OCI-LY7 (cell line): ENCODE measurements around the gene GOLGA8O.
"Not testable (repeated sequence)": the region's sequence is repeated elsewhere in the genome, so short reads cannot be mapped to it uniquely, and the experiment has no call there.

Experiments used
- CTCF ChIP-seq: fragments of 200-600 bp; sonication (generic); conservative IDR thresholded peaks from 2 replicates; pipeline ENCODE4 v1.5.1; 2014; ENCODE audit warnings: mild to moderate bottlenecking, antibody characterized with exemption, low read length, moderate library complexity, mixed read lengths
- EZH2phosphoT487 ChIP-seq: fragments of 200-600 bp; sonication (generic); IDR thresholded peaks from 2 replicates; pipeline ENCODE4 v1.6.1; 2018; ENCODE audit warnings: low read depth, borderline replicate concordance, mild to moderate bottlenecking, mixed run types, antibody characterized with exemption, low read length, moderate library complexity, mixed read lengths

GRCh38 chr15:32502946-32503345 lies 47.5 kb upstream of the GOLGA8O start:
- TF ChIP-seq EZH2phosphoT487, CTCF: not testable (repeated sequence)
